Activated CD4-positive, alpha-beta T cell treated with anti-CD3 and anti-CD28 coated beads, Interleukin-2, Interleukin-6, amounts not matched to agents 100 ng/mL and 50 ng/mL, durations not matched to agents 16 hours and 8 hours (primary cell): ENCODE measurements around the gene ZGRF1.
A peak's percentile ranks its signal among the peaks of the same experiment; 100 is the strongest.
"Not testable (repeated sequence)": the region's sequence is repeated elsewhere in the genome, so short reads cannot be mapped to it uniquely, and the experiment has no call there.

Experiments used
- DNase-seq: peaks from one replicate; pipeline ENCODE4 v3.0.0-alpha.2; 2020

Gene ZGRF1

GRCh38 chr4:112633477-112634235 lies 3.1 kb downstream of the ZGRF1 start:
- peak; percentile 39 for DNase-seq

GRCh38 chr4:112626228-112626627 lies 10.5 kb downstream of the ZGRF1 start:
- DNase-seq: no peak

- DNase-seq: no peak
Observed at GRCh38 chr4:112616984-112617383, 19.7 kb downstream of the ZGRF1 start.

GRCh38 chr4:112612814-112613213 lies 23.9 kb downstream of the ZGRF1 start:
- DNase-seq: not testable (repeated sequence)

- DNase-seq: peak; percentile 43
Observed at GRCh38 chr4:112604589-112604988, 32.1 kb downstream of the ZGRF1 start.

- DNase-seq: no peak
Observed at GRCh38 chr4:112594993-112595392, 41.7 kb downstream of the ZGRF1 start.

GRCh38 chr4:112593438-112594133 lies 43.1 kb downstream of the ZGRF1 start:
- no peak for DNase-seq

- DNase-seq: no peak
Observed at GRCh38 chr4:112592717-112593116, 44.0 kb downstream of the ZGRF1 start.

- DNase-seq: no peak
Observed at GRCh38 chr4:112591593-112591992, 45.1 kb downstream of the ZGRF1 start.

GRCh38 chr4:112589206-112589605 lies 47.5 kb downstream of the ZGRF1 start:
- no peak for DNase-seq

- DNase-seq: no peak
Observed at GRCh38 chr4:112585977-112586736, 50.6 kb downstream of the ZGRF1 start.

GRCh38 chr4:112567536-112567935 lies 69.2 kb downstream of the ZGRF1 start:
- no peak for DNase-seq

GRCh38 chr4:112564706-112565270 lies 71.9 kb downstream of the ZGRF1 start:
- DNase-seq: no peak

GRCh38 chr4:112563431-112564200 lies 73.1 kb downstream of the ZGRF1 start:
- no peak for DNase-seq

GRCh38 chr4:112562254-112562879 lies 74.3 kb downstream of the ZGRF1 start:
- DNase-seq: no peak

GRCh38 chr4:112560084-112560483 lies 76.6 kb downstream of the ZGRF1 start:
- no peak for DNase-seq

GRCh38 chr4:112559053-112559452 lies 77.7 kb downstream of the ZGRF1 start:
- no peak for DNase-seq

GRCh38 chr4:112557676-112558411 lies 78.9 kb downstream of the ZGRF1 start:
- DNase-seq: no peak

GRCh38 chr4:112554271-112554670 lies 82.4 kb downstream of the ZGRF1 start:
- DNase-seq: not testable (repeated sequence)

GRCh38 chr4:112552668-112553067 lies 84.0 kb downstream of the ZGRF1 start:
- no peak for DNase-seq

GRCh38 chr4:112550728-112551127 lies 86.0 kb downstream of the ZGRF1 start:
- no peak for DNase-seq
